T-cell (primary cell): ENCODE measurements around the gene PTPRD. TPM values are rescaled to one million over a fixed set of nuclear protein-coding genes. Genes with fewer than 3 reads are reported as not detected.

Experiments used
- ATAC-seq, 4 experiments: fragments of 200-7000 bp in 3 of 4; fragments of 150-1000 bp in 1 of 4; cut with Tn5 transposase; replicated peaks in 1 of 4; 1 replicate in 3 of 4; 2 replicates in 1 of 4; pipeline ENCODE4 v1.10.0; 2021; ENCODE audit warnings: moderate library complexity in 3 of 4, mild to moderate bottlenecking in 2 of 4, moderate number of reproducible peaks in 1 of 4
- CTCF ChIA-PET, 2 donors: fragments of 300-600 bp; sonication (Branson Sonifier 250); formaldehyde crosslinking; loops; one replicate each; lab custom pipeline; 2022; ENCODE audit warnings: antibody characterized with exemption in 2 of 2; lab: Charles Lee
- POLR2A ChIA-PET, 2 donors: fragments of 300-600 bp; sonication (Branson Sonifier 250); formaldehyde crosslinking; loops; one replicate each; lab custom pipeline; 2022; ENCODE audit warnings: antibody characterized with exemption in 2 of 2; lab: Charles Lee
- DNase-seq, 35 experiments: peaks; one replicate each; pipeline versions ENCODE4 v3.0.0 to v3.0.0-alpha.2; 2013 to 2023
- H3K27ac ChIP-seq: one replicate; pipeline ENCODE4 v1.5.1; 2013; ENCODE audit warnings: low read length
- H3K27me3 ChIP-seq, 2 experiments: replicated peaks in 1 of 2; 1 replicate in 1 of 2; 2 replicates in 1 of 2; pipeline versions ENCODE4 v1.6.1 to v1.7.0; 2013; ENCODE audit warnings: low read length in 1 of 2, mixed read lengths in 1 of 2; ENCODE audit not compliant: control insufficient read depth in 2 of 2, insufficient read depth in 2 of 2; ENCODE audit errors: extremely low read depth in 1 of 2
- H3K36me3 ChIP-seq, 2 donors: 1 replicate in 1 of 2; 2 replicates in 1 of 2; pipeline versions ENCODE4 v1.6.1 to v1.7.0; 2013; ENCODE audit warnings: low read length in 1 of 2; ENCODE audit not compliant: control insufficient read depth in 2 of 2, insufficient read depth in 1 of 2; ENCODE audit errors: extremely low read depth in 1 of 2
- H3K4me1 ChIP-seq, 2 experiments: 1 replicate in 1 of 2; 2 replicates in 1 of 2; pipeline versions ENCODE4 v1.6.1 to v1.7.0; 2013; ENCODE audit warnings: low read length in 2 of 2, mixed read lengths in 1 of 2; ENCODE audit not compliant: insufficient read depth in 2 of 2, control insufficient read depth in 1 of 2; ENCODE audit errors: extremely low read depth in 1 of 2
- H3K4me3 ChIP-seq, 2 donors: 1 replicate in 1 of 2; 2 replicates in 1 of 2; pipeline versions ENCODE4 v1.5.1 to v1.7.0; 2013; ENCODE audit warnings: mild to moderate bottlenecking in 2 of 2, low read length in 1 of 2, moderate library complexity in 1 of 2; ENCODE audit not compliant: control insufficient read depth in 1 of 2; ENCODE audit errors: extremely low read depth in 1 of 2
- H3K9me3 ChIP-seq: 2 replicates; pipeline ENCODE4 v1.7.0; 2013
- H3K27ac Mint-ChIP-seq, 2 donors: one replicate each; pipeline ENCODE4 v1.8.0; 2020 to 2021; ENCODE audit warnings: mild to moderate bottlenecking in 2 of 2, mixed read lengths in 2 of 2
- H3K27me3 Mint-ChIP-seq, 2 donors: one replicate each; pipeline ENCODE4 v1.8.0; 2021 to 2022; ENCODE audit warnings: mixed read lengths in 2 of 2
- H3K36me3 Mint-ChIP-seq: one replicate; pipeline ENCODE4 v1.8.0; 2021; ENCODE audit warnings: mixed read lengths
- H3K4me1 Mint-ChIP-seq, 3 donors: one replicate each; pipeline ENCODE4 v1.8.0; 2020 to 2022; ENCODE audit warnings: mixed read lengths in 3 of 3, mild to moderate bottlenecking in 1 of 3
- H3K4me3 Mint-ChIP-seq, 3 donors: one replicate each; pipeline ENCODE4 v1.8.0; 2020 to 2022; ENCODE audit warnings: mild to moderate bottlenecking in 3 of 3, mixed read lengths in 3 of 3, moderate library complexity in 3 of 3
- H3K9me3 Mint-ChIP-seq, 3 donors: one replicate each; pipeline ENCODE4 v1.8.0; 2020 to 2022; ENCODE audit warnings: mixed read lengths in 3 of 3
- WGBS: methylation state at CpG from one replicate; pipeline ENCODE4 v1.1.5; 2013; ENCODE audit warnings: missing lambda C conversion rate; ENCODE audit not compliant: insufficient coverage; 5-methylcytosine and 5-hydroxymethylcytosine counted together
- total RNA-seq, 35 experiments: library from RNA in 6 of 35; stranded (reverse) in 6 of 35; fragments of 120-200 nt in 1 of 35; gene quantifications; one replicate each; pipeline versions ENCODE4 v1.2.1 to v1.2.4 and lab custom pipeline; 2013 to 2026

Gene PTPRD
- total RNA-seq, 5 donors from 2014 or later (not counting 1 experiment from before 2014, with no cell fraction given): 0.13 to 0.61 (median 0.38) TPM; not detected in 2

- H3K4me3 ChIP-seq: no peak overlapping the region
- Mint-ChIP-seq H3K9me3 (peaks cover 0 to 3% (median 0%) of the 10 kb centered on the region in 3 donors), H3K36me3 (no peaks in the 10 kb centered on the region), H3K4me1 (no peaks in the 10 kb centered on the region), H3K27me3 (no peaks in the 10 kb centered on the region), H3K4me3 (no peak overlapping the region), H3K27ac (no peak overlapping the region)
- no CpG with 5 or more reads among the region's 3 CpGs for WGBS
- no peaks in the 10 kb centered on the region for H3K36me3 ChIP-seq
- CTCF ChIA-PET: no interaction called here
- DNase-seq (no peak), ATAC-seq (no peak)
- POLR2A ChIA-PET: no interaction called here
- H3K27ac ChIP-seq: no peak overlapping the region
- no peaks in the 10 kb centered on the region for H3K9me3 ChIP-seq
- H3K4me1 ChIP-seq: no peaks in the 10 kb centered on the region
- no peaks in the 10 kb centered on the region for H3K27me3 ChIP-seq
These were observed 708.8 kb downstream of the PTPRD start for GRCh38 chr9:9904041-9904440.

GRCh38 chr9:9901624-9902023 lies 711.2 kb downstream of the PTPRD start:
- DNase-seq: no peak
- H3K4me3 Mint-ChIP-seq: no peak overlapping the region

GRCh38 chr9:9893837-9894236 lies 719.0 kb downstream of the PTPRD start:
- no peaks in the 10 kb centered on the region for H3K36me3 ChIP-seq
- POLR2A ChIA-PET: no interaction called here
- H3K4me1 ChIP-seq: no peaks in the 10 kb centered on the region
- peaks cover 0 to 6% (median 0%) of the 10 kb centered on the region in 3 donors for H3K9me3 Mint-ChIP-seq
- no peak for DNase-seq
- no peaks in the 10 kb centered on the region for H3K27me3 Mint-ChIP-seq
- H3K27ac Mint-ChIP-seq: no peak overlapping the region
- H3K9me3 ChIP-seq: no peaks in the 10 kb centered on the region
- no peaks in the 10 kb centered on the region for H3K4me1 Mint-ChIP-seq
- ATAC-seq: no peak
- no peak overlapping the region for H3K27ac ChIP-seq
- no peak overlapping the region for H3K4me3 Mint-ChIP-seq
- H3K4me3 ChIP-seq: no peak overlapping the region
- H3K27me3 ChIP-seq: no peaks in the 10 kb centered on the region
- H3K36me3 Mint-ChIP-seq: no peaks in the 10 kb centered on the region
- WGBS: 57% methylated on average over 1 of the region's 1 CpG
- CTCF ChIA-PET: no interaction called here

More at GRCh38 chr9:9901624-9902023, 711.2 kb downstream of the PTPRD start:
- no peaks in the 10 kb centered on the region for H3K36me3 Mint-ChIP-seq
- H3K4me1 ChIP-seq: no peaks in the 10 kb centered on the region
- no peak overlapping the region for H3K27ac ChIP-seq
- no peaks in the 10 kb centered on the region for H3K36me3 ChIP-seq
- no peak for ATAC-seq
- no peaks in the 10 kb centered on the region for H3K9me3 ChIP-seq
- peaks cover 0 to 3% (median 0%) of the 10 kb centered on the region in 3 donors for H3K9me3 Mint-ChIP-seq
- POLR2A ChIA-PET: no interaction called here
- WGBS: no CpG with 5 or more reads among the region's 4 CpGs
- no peaks in the 10 kb centered on the region for H3K4me1 Mint-ChIP-seq
- no peaks in the 10 kb centered on the region for H3K27me3 Mint-ChIP-seq
- no peak overlapping the region for H3K27ac Mint-ChIP-seq
- H3K27me3 ChIP-seq: no peaks in the 10 kb centered on the region
- CTCF ChIA-PET: no interaction called here
- no peak overlapping the region for H3K4me3 ChIP-seq

DNA sequence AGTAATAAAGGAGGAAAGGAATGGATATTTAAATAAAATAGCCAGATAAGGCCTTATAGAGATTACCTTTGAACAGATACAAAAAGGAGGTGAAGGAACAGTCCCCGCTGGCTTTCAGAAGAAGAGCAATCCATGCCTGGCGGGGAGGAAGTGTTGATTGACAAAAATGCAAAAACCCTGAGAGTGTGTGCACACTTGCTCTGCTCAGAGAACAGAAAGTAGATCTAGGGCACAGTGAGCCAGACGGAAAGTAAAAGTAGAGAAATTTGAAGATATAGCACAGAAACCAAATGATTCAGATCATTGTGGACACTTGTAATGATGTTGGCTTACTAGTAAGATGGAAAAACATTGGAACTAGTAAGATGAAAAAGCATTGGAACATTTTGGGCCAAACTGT lies 720.6 kb downstream of the PTPRD start:
- POLR2A ChIA-PET: no interaction called here
- Mint-ChIP-seq H3K4me3 (no peak overlapping the region), H3K27me3 (no peaks in the 10 kb centered on the region), H3K9me3 (peaks cover 0 to 16% (median 5%) of the 10 kb centered on the region in 3 donors), H3K36me3 (no peaks in the 10 kb centered on the region), H3K4me1 (no peaks in the 10 kb centered on the region), H3K27ac (no peak overlapping the region)
- no peak for ATAC-seq
- CTCF ChIA-PET: no interaction called here
- Histone ChIP-seq H3K4me3 (no peak overlapping the region), H3K4me1 (no peaks in the 10 kb centered on the region), H3K9me3 (no peaks in the 10 kb centered on the region), H3K27ac (no peak overlapping the region), H3K27me3 (no peaks in the 10 kb centered on the region), H3K36me3 (no peaks in the 10 kb centered on the region)
- DNase-seq: no peak
- 67% methylated on average over 2 of the region's 3 CpGs for whole genome bisulfite sequencing

GRCh38 chr9:9881692-9882091 lies 731.1 kb downstream of the PTPRD start:
- Mint-ChIP-seq H3K27me3 (no peaks in the 10 kb centered on the region), H3K4me1 (no peaks in the 10 kb centered on the region), H3K4me3 (no peak overlapping the region), H3K36me3 (no peaks in the 10 kb centered on the region), H3K27ac (no peak overlapping the region), H3K9me3 (peaks cover 0 to 12% (median 2%) of the 10 kb centered on the region in 3 donors)
- ATAC-seq: no peak
- DNase-seq: no peak
- no CpG with 5 or more reads among the region's 2 CpGs for WGBS
- H3K4me1 ChIP-seq: no peaks in the 10 kb centered on the region
- H3K4me3 ChIP-seq: no peak overlapping the region
- ChIA-PET CTCF (interaction anchor here in 1 of 2 donors (1.2 kb wide), 1 partner anchor 11 kb away, joined by 4 read pairs; no protein-coding TSS in a partner anchor), POLR2A (no interaction called here)
- H3K27ac ChIP-seq: no peak overlapping the region
- H3K9me3 ChIP-seq: no peaks in the 10 kb centered on the region
- no peaks in the 10 kb centered on the region for H3K36me3 ChIP-seq
- no peaks in the 10 kb centered on the region for H3K27me3 ChIP-seq

- H3K4me1 ChIP-seq: no peaks in the 10 kb centered on the region
- WGBS: no CpG with 5 or more reads among the region's 3 CpGs
These were observed 738.5 kb downstream of the PTPRD start for GRCh38 chr9:9874270-9874669.

More at GRCh38 chr9:9874270-9874669, 738.5 kb downstream of the PTPRD start:
- H3K27me3 Mint-ChIP-seq: no peaks in the 10 kb centered on the region
- no peaks in the 10 kb centered on the region for H3K27me3 ChIP-seq
- no peak overlapping the region for H3K4me3 ChIP-seq
- H3K36me3 ChIP-seq: no peaks in the 10 kb centered on the region
- no peaks in the 10 kb centered on the region for H3K9me3 Mint-ChIP-seq
- ATAC-seq (no peak), DNase-seq (no peak)
- H3K36me3 Mint-ChIP-seq: no peaks in the 10 kb centered on the region
- H3K4me1 Mint-ChIP-seq: no peaks in the 10 kb centered on the region
- ChIA-PET CTCF (no interaction called here), POLR2A (no interaction called here)
- H3K27ac Mint-ChIP-seq: no peak overlapping the region
- H3K4me3 Mint-ChIP-seq: no peak overlapping the region
- H3K27ac ChIP-seq: no peak overlapping the region
- no peaks in the 10 kb centered on the region for H3K9me3 ChIP-seq
